IPS-18a (cell line): ENCODE data around the gene CDK5RAP2.
"Not testable (repeated sequence)": the region's sequence is repeated elsewhere in the genome, so short reads cannot be mapped to it uniquely, and the experiment has no call there.

ENCODE experiments used
- H3K27ac ChIP-seq: one replicate; pipeline ENCODE4 v1.5.1; 2013; ENCODE audit warnings: low read length
- H3K27me3 ChIP-seq: one replicate; pipeline ENCODE4 v1.6.1; 2013; ENCODE audit warnings: mild to moderate bottlenecking, low read length; ENCODE audit not compliant: control insufficient read depth, insufficient read depth
- H3K36me3 ChIP-seq: one replicate; pipeline ENCODE4 v1.6.1; 2013; ENCODE audit warnings: low read depth, low read length; ENCODE audit not compliant: control insufficient read depth
- H3K4me1 ChIP-seq: one replicate; pipeline ENCODE4 v1.6.1; 2013; ENCODE audit warnings: low read depth, low read length; ENCODE audit not compliant: control insufficient read depth
- H3K4me3 ChIP-seq: one replicate; pipeline ENCODE4 v1.5.1; 2013; ENCODE audit warnings: low read length
- H3K9ac ChIP-seq: one replicate; pipeline ENCODE4 v1.6.1; 2013; ENCODE audit warnings: mild to moderate bottlenecking, low read length, moderate library complexity
- H3K9me3 ChIP-seq: one replicate; pipeline ENCODE4 v1.6.1; 2013; ENCODE audit warnings: low read depth, low read length; ENCODE audit not compliant: control insufficient read depth

Gene CDK5RAP2

DNA sequence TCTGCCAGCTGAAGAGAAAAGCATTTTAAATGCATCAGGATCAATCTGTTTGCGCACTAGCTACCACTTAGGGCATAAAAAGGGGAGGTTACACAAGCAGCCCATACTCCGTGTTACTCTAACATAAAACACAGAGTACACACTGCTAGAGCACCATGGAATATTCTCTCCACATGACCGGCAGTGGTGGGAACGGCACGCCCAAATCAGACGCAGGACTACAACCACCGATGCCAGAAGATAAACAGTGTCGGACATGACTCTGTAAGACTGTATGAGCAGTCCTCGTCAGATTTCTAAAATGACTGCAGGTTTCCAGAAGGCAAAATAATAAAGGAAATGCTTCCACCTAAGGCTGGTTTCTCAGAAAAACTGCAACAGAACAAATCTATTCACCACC lies 40.0 kb downstream of the CDK5RAP2 start:
- H3K9me3 ChIP-seq: no peaks in the 10 kb centered on the region
- H3K4me3 ChIP-seq: no peak overlapping the region
- no peak overlapping the region for H3K27ac ChIP-seq
- no peak overlapping the region for H3K9ac ChIP-seq
- peaks cover 75% of the 10 kb centered on the region for H3K36me3 ChIP-seq
- no peaks in the 10 kb centered on the region for H3K4me1 ChIP-seq
- H3K27me3 ChIP-seq: no peaks in the 10 kb centered on the region

DNA sequence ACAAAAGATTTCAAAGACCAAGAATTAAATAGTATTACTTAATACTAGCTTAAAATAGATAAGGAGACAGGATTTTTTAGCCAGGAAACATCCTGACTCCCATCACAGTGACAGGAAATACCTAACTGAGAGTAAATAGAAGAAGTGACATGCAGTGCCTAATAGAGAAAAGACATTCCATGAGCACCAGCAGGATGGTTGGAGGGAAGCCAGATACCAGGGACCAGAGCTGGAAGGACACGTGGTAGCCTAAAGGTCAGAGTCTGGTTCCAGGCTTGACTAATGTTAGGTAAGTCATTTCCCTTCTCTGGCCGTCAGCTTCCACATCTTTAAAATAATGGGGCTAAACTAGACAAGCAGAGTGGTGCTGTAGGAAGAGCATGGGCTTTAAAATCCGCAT lies 41.6 kb downstream of the CDK5RAP2 start:
- Histone ChIP-seq H3K4me1 (no peaks in the 10 kb centered on the region), H3K36me3 (peaks cover 72% of the 10 kb centered on the region), H3K4me3 (no peak overlapping the region), H3K9ac (no peak overlapping the region), H3K27me3 (no peaks in the 10 kb centered on the region), H3K27ac (no peak overlapping the region), H3K9me3 (no peaks in the 10 kb centered on the region)

DNA sequence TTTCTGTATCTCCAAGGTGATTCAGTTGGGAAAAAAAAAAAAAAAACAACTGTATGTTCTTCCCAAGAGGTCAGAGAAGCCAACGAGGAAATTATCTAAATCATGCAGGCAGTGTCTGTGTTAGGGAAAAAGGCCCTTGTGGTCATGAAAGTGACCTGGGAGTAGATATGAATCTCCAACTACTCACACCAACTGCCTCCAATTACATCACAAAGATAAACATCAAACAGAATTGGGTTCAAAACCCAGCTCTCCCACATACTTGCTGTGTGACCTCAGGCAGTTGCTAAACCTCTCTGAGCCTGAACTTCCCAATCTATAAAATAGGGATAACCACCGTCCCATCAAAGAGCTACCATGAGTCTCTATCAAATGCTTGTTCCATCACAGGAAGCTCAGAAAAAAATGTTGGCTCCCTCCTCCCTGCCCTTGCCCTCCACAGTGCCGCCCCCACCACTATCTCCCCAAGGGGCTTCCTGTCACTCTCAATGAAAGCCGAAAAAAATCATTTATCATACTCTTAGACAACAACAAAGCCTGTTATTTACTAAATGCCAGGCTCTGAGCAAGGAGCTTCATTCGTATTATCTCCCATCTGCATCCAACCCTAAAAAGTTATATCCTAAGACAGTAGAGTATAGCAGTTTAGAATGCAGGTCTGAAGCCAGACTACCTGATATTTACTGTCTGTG lies 42.9 kb downstream of the CDK5RAP2 start:
- H3K9me3 ChIP-seq: no peaks in the 10 kb centered on the region
- H3K27ac ChIP-seq: no peak overlapping the region
- no peak overlapping the region for H3K9ac ChIP-seq
- peaks cover 62% of the 10 kb centered on the region for H3K36me3 ChIP-seq
- H3K27me3 ChIP-seq: no peaks in the 10 kb centered on the region
- no peak overlapping the region for H3K4me3 ChIP-seq
- no peaks in the 10 kb centered on the region for H3K4me1 ChIP-seq

DNA sequence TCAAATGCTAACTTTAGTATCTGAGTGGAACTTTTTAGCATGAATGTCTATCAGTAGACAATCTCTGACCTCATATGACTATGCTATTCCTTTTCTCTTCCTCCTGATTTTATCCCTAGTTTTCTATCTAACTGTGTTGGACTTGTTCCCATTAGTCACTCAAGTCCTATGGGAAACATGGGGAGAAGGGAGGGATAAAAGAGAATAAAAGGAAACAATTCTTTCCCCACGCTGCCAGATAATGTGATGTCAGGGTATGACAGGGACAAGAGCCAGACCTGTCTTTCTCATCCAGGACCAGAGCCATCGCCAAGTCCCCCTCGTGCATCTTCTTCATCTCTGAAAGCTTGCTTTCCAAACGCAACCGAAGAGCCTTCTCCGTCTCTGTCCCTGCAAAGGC lies 43.9 kb downstream of the CDK5RAP2 start:
- no peak overlapping the region for H3K4me3 ChIP-seq
- H3K4me1 ChIP-seq: peaks cover 5% of the 10 kb centered on the region
- no peak overlapping the region for H3K9ac ChIP-seq
- H3K27ac ChIP-seq: no peak overlapping the region
- no peaks in the 10 kb centered on the region for H3K27me3 ChIP-seq
- no peaks in the 10 kb centered on the region for H3K9me3 ChIP-seq
- H3K36me3 ChIP-seq: peaks cover 62% of the 10 kb centered on the region

DNA sequence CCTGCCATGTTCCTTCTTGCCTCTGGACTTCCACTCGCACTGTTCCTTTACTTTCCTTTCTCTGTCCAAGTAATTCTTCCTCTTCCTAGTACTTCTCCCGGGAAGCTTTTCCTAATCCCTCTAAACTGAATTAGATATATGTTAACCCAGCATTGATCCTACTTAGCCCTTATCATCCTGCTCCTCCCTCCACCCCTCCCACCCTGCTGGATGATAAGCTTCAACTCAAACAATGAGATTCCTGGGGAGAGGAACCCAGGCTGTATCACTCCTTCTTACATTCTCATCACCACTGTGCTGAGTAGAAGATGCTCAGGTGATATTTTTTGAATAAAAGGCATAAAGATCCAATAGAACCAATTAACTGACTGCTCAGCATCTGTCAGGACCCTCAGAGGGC lies 45.7 kb downstream of the CDK5RAP2 start:
- H3K4me1 ChIP-seq: peaks cover 11% of the 10 kb centered on the region
- H3K9me3 ChIP-seq: no peaks in the 10 kb centered on the region
- H3K36me3 ChIP-seq: peaks cover 59% of the 10 kb centered on the region
- H3K4me3 ChIP-seq: no peak overlapping the region
- no peak overlapping the region for H3K27ac ChIP-seq
- no peak overlapping the region for H3K9ac ChIP-seq
- H3K27me3 ChIP-seq: no peaks in the 10 kb centered on the region

DNA sequence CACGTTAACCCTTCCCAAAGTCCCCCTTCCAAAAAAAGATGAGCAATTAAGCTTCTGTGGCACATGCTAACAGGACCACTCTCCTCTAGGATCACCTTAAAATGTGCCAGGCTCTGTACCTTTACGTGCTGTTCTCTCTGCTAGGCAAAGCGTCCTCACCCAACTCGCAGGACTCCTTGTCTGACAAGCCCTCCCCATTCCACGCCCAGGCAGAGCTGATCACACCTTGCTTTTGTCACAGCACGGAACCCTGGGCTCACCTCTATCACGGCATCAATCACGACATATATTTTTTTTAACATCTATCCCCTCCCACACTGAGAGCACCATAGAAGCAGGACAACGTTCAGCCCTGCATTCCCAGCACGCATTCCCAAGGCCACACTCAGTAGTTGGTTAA lies 47.1 kb downstream of the CDK5RAP2 start:
- no peak overlapping the region for H3K27ac ChIP-seq
- no peak overlapping the region for H3K4me3 ChIP-seq
- H3K9me3 ChIP-seq: no peaks in the 10 kb centered on the region
- H3K9ac ChIP-seq: no peak overlapping the region
- peaks cover 25% of the 10 kb centered on the region for H3K4me1 ChIP-seq
- H3K36me3 ChIP-seq: peaks cover 57% of the 10 kb centered on the region
- H3K27me3 ChIP-seq: no peaks in the 10 kb centered on the region

DNA sequence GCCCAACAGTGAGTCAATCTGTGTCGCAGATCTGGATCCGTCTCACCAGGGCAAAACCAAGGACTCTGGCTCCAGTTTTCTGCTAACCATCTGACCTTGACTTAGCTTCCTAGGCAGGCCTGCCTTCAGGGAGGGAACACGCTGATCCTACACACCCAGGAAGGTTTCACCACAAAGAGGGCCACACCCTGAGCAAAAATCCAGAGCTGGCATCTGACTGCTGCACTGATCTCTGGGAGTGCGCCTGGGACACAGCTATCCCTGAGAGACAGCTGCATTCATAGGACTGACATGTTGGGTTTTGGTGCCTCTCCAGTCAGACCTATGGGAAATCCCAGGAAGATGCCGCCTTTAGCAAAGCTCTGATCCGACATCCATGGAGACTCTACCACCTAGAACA lies 47.5 kb downstream of the CDK5RAP2 start:
- H3K9me3 ChIP-seq: no peaks in the 10 kb centered on the region
- H3K27ac ChIP-seq: no peak overlapping the region
- peaks cover 26% of the 10 kb centered on the region for H3K4me1 ChIP-seq
- H3K27me3 ChIP-seq: no peaks in the 10 kb centered on the region
- H3K4me3 ChIP-seq: no peak overlapping the region
- peaks cover 57% of the 10 kb centered on the region for H3K36me3 ChIP-seq
- no peak overlapping the region for H3K9ac ChIP-seq

DNA sequence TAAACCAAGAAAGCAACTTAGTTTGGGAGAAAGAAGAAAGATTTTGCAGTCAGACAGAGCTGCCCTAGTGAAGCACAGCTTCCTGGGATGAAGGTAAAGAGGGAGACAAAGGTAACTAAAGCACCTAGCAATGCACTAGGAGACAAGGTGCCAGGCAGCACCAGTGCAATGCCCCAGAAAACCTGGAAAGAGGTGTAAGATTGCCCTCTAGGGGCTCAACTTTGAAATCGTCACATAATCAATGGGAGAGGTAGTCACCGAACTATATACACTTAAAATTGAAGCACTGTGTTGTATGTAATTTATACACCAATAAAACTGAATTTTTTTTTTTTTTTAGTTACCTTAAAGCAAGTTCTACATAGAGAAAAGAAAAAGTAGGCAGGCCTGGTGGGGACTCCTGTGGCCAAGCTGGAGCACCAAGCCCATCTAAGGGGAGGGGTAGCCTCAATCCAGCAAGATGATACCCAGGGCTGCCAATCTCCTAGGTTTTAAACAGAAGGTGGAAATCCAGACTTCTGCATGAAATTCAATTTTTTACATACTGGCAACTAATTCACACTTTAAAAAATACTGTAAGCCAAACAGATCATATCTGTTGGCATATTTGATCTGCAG lies 48.2 kb downstream of the CDK5RAP2 start:
- H3K9me3 ChIP-seq: no peaks in the 10 kb centered on the region
- peaks cover 57% of the 10 kb centered on the region for H3K36me3 ChIP-seq
- no peak overlapping the region for H3K27ac ChIP-seq
- no peak overlapping the region for H3K4me3 ChIP-seq
- no peaks in the 10 kb centered on the region for H3K27me3 ChIP-seq
- H3K9ac ChIP-seq: no peak overlapping the region
- H3K4me1 ChIP-seq: peaks cover 26% of the 10 kb centered on the region

DNA sequence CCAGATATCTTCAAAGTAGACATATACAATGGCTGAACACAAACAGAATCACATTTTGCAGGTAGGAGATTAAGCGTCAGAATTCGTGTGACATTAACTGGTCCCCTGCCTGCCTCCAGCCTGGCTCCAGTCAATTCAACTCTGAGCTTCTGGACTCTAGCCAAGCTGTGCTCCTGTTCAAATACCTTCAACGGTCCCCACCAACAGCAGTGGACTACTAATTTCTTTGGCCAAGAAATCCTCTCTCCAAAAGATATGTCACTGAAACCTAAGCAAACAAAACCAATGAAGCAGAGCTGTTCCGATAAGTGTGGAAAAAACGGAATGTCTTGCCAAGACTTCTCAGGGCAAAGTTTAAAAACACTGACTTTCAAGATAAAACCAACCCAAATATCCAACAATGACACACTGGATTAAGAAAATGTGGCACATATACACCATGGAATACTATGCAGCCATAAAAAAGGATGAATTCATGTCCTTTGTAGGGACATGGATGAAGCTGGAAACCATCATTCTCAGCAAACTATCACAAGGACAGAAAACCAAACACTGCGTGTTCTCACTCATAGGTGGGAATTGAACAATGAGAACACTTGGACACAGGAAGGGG lies 49.6 kb downstream of the CDK5RAP2 start:
- H3K36me3 ChIP-seq: peaks cover 54% of the 10 kb centered on the region
- peaks cover 27% of the 10 kb centered on the region for H3K4me1 ChIP-seq
- not testable (repeated sequence) for H3K4me3 ChIP-seq, H3K9ac ChIP-seq, H3K27ac ChIP-seq, H3K9me3 ChIP-seq, H3K27me3 ChIP-seq

DNA sequence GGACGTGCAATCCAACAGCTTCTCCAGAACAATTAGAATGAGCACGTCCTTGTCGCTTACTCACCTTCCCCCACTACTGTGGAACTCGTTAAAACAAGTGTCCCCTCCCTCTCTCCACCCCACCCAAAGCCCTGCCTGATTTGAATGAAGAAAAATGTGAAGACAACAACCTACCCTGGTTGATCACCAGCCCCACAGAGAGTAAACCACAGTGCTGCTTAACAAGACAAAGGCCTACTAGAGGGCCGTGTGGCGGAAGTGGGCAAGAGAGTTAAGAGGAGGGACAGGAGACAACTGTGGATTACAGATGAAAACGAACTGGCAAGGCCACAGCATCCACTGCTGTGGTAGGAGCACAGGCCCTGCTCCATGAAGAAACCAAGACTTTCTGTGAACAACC lies 51.1 kb downstream of the CDK5RAP2 start:
- Histone ChIP-seq H3K27ac (no peak overlapping the region), H3K27me3 (no peaks in the 10 kb centered on the region), H3K36me3 (peaks cover 51% of the 10 kb centered on the region), H3K4me3 (peak overlapping the region; percentile 2), H3K9ac (no peak overlapping the region), H3K9me3 (no peaks in the 10 kb centered on the region), H3K4me1 (peaks cover 37% of the 10 kb centered on the region)

DNA sequence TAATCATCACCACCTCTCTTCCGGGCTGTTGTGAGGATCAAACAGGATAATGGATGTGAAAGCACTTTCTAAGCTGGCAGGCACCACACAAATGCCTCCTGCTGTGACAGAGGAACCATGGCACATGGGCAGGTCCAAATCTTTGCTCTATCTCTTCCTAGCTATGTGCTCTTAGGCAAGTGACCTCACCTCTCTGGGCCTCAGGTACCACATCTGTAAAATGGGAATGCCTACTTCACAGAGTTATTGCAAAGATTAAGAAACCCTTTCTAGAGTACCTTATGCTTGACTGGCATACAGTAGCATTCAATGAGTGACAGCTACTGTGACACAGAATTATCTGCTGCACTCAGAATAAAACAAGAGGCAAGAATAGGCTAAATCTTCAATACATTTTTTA lies 51.6 kb downstream of the CDK5RAP2 start:
- no peak overlapping the region for H3K27ac ChIP-seq

DNA sequence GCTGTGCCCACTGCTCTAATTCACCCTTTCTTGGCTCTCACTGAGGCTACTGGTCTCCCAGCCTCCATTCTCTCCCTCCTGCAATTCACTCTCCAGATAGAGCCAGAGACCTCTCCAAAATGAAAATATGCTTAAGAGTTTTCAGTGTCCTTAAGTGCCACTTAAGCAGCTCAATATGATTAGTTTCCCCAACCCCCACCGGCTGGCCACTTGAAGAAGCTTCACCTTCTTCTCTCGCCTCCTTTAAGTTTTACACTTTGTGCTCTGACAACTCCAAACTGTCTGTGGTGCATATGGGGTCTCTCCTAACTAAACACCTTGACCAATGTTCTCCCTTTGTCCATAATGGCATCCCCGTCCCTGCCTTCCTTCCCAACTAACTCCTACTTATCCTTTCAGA lies 53.4 kb downstream of the CDK5RAP2 start:
- H3K27me3 ChIP-seq: no peaks in the 10 kb centered on the region
- H3K36me3 ChIP-seq: peaks cover 66% of the 10 kb centered on the region
- H3K4me1 ChIP-seq: peaks cover 35% of the 10 kb centered on the region
- no peaks in the 10 kb centered on the region for H3K9me3 ChIP-seq
- H3K9ac ChIP-seq: no peak overlapping the region
- no peak overlapping the region for H3K4me3 ChIP-seq
- no peak overlapping the region for H3K27ac ChIP-seq

More for the DNA sequence above, 51.6 kb downstream of the CDK5RAP2 start:
- H3K9me3 ChIP-seq: no peaks in the 10 kb centered on the region
- H3K4me3 ChIP-seq: peak overlapping the region; percentile 2
- H3K9ac ChIP-seq: no peak overlapping the region
- H3K36me3 ChIP-seq: peaks cover 55% of the 10 kb centered on the region
- H3K27me3 ChIP-seq: no peaks in the 10 kb centered on the region
- peaks cover 37% of the 10 kb centered on the region for H3K4me1 ChIP-seq
